ENCODE data around the gene SEC22C.
A peak's percentile ranks its signal among the peaks of the same experiment; 100 is the strongest.

Gene SEC22C

DNA sequence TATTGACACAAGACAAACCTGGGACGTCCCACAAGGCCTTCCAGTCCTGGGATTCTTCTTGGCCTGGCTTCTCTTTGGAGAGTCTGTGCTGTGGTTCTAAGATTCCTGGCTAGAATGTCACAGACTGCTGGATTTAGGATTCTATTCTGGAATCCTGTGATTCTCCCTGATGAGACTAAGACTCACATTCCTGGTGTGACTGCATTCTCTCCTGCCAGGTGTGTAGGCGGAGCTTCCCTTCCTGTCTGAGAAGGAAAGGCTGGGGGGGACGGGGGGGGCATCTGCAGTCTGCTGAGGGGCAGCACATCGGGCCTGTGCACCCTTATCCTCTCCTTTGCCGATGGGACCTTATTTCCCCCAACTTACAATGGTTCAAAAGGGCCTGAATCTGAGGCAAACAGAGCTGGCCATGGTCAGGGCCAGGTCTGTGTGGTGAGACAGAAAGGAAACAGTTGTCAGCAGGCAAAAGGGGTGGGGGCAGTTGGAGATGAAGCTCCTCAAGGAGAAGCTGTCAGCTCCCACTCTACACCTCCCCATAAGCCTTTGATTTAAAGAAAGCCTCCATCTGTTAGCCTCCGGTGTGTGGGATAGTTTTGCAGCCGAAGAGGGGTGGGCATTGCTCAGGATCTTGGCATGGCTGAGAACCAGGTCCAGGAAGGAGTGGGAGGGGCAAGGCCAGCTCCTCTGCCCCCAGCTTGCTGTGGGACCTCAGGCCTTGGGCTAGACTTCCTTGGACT lies 48.4 kb downstream of the SEC22C start:
- no peak for DNase-seq

DNA sequence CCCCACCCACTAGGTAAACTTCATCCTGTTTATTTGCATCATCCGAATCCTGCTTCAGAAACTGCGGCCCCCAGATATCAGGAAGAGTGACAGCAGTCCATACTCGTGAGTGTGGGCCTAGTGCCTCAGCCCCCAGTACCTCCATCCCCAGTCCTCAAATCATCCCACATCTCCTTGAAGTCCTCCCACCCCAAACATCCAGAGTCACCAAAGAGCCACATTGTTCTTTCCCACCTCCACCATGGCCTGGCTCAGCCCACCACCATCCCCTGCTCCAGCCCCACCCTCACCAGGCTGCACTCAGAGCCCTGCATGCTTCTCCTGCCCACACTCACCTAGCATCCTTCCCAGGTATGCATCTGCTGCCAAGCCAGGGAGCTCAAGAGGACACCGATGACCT lies 49.5 kb downstream of the SEC22C start:
- no peak for DNase-seq

DNA sequence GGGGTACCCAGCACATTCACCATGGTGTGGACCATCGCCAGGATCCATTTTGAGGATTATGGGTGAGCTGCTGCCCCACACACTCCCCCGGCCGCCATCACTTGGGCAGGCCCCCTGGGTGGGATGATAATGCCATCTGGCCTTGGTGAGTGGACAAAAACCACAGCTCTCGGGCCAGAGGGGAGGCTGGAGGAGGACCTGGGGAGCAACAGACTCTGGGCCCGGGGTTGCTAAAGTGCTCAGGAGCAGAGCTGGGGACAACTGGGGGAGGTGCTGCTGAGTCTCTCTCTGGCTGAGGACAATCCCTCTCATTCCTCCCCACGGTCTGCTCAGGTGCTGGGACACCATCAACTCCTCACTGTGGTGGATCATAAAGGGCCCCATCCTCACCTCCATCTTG lies 50.3 kb downstream of the SEC22C start:
- DNase-seq = no peak

- DNase-seq = no peak
Measured at GRCh38 chr3:42530073-42530472, 51.7 kb downstream of the SEC22C start.

DNA sequence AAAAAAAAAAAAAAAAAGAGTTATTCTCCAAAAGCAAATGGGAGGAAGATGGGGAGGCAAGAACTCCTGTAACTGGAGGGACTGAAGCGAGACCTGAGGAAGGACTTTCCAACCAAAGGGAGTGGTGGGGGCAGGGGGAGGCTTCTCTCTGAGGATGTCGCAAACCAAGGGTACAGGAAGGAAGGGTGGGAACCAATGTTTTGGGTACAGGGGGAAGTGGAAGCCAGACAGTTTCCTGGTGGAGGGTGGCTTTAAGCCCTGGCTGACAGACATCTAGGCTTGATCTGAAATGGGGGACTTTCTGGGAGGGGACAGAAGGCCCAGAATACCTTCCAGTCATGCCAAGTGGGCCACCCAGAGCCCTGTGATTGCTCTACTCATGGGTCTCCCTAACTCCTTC lies 52.3 kb downstream of the SEC22C start:
- DNase-seq = no peak

- no peak for DNase-seq
Measured at GRCh38 chr3:42527368-42527917, 54.3 kb downstream of the SEC22C start.

DNA sequence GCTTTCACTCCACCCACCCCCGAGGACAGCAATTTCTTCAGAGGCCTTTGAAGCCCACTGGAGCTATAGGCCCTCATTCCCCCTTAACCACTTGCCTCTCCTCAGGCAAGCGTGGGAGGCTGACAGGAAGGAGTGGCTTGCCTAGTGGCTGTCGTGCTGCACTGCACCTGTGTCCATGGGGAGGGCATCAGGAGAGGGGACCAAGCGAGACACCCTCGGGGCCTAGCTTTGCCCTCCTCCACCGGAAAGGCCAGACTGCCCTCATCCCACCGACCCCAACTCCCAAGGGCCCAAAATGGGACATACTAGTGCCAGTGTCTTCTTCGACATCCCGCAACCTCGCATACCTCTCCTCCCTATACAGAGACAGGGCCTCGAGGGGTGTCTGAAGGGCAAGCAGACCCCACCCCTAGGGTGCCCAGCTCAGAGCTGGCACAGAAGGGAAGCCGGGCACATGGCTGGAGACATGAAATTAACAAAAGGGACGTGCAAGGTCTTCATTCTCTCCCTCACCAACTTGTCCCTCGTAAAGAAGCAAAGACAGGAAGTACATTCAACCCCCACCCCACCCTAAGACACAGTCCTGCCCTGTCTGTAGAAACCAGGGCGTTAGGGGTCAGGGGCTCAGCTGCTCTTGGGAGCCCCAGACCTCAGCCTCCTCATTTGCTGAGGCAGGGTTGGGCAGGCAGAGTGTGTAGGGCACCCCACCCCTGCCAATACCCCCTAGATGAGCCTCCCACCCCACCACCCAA lies 55.0 kb downstream of the SEC22C start:
- peak in 3 of 4 experiments; percentile 8 to 34 (median 24) for DNase-seq

- no peak for DNase-seq
Measured at GRCh38 chr3:42525736-42526345, 55.9 kb downstream of the SEC22C start.

DNA sequence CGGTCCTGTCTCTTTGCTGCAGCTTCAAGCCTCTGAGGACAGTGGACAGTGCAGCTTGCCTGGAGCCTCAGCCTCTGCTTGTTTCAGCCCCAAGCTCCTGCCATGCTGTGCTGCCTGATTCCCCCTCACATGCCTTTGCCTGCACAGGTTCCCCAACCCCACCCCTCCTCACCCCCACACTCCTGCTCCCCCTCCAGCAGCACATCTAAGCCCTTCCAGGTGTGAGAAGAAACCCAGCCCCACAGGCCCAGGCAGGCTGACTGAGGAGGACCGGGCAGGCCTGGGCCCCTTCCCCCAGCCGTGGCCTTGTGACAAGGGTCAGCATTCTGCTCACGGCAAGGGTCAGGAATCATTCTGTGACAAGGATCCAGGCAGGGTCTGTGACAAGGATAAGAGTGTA lies 56.6 kb downstream of the SEC22C start:
- DNase-seq = no peak

GRCh38 chr3:42524751-42525150 lies 57.0 kb downstream of the SEC22C start:
- no peak for DNase-seq

DNA sequence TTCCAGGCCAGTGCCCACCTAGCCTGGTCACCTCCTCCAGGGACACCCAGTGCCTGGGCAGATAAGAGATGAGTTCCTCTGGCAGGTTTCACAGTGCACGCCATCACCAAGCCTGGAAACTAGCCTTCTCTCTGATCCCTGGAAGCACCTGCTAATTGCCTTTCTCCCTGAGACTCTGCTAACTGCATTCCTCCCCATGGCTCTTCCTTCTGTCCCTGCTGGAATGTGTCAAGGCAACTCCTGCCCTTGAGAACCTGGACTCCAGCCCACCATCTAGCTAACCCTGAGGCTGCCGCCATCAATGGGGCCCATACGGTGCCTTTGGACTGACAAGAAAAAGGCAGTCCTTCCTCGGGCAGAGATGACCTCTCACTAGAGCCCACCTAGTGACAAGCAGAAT lies 60.9 kb downstream of the SEC22C start:
- no peak for DNase-seq

- no peak for DNase-seq
Measured at GRCh38 chr3:42520336-42520735, 61.4 kb downstream of the SEC22C start.

- no peak for DNase-seq
Measured at GRCh38 chr3:42519568-42519962, 62.2 kb downstream of the SEC22C start.

GRCh38 chr3:42518800-42519567 lies 62.8 kb downstream of the SEC22C start:
- DNase-seq = peak in 1 of 4 experiments; percentile 13

- no peak for DNase-seq
Measured at GRCh38 chr3:42517117-42517516, 64.7 kb downstream of the SEC22C start.

DNA sequence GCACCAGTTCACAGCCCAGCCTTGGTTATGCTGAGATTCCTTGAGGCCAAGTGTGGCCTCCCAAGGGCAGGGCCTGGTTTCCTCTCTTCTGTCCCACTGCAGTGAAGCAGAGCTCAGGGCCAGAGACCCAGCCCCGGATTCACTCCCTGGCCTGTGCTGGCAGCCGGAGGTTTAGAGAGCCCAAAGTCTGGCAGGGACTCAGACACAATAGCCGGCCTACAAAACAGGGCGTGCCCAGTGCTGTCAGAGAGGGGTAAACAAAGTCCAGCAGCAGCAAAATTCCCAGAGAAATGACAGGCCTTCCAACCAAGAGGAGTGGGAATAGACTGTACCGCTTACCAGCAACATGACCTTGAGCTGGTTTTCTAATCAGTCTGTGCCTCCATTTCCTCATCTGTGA lies 65.3 kb downstream of the SEC22C start:
- DNase-seq = no peak

GRCh38 chr3:42515976-42516375 lies 65.8 kb downstream of the SEC22C start:
- DNase-seq = no peak

- no peak for DNase-seq
Measured at GRCh38 chr3:42515391-42515916, 66.3 kb downstream of the SEC22C start.

DNA sequence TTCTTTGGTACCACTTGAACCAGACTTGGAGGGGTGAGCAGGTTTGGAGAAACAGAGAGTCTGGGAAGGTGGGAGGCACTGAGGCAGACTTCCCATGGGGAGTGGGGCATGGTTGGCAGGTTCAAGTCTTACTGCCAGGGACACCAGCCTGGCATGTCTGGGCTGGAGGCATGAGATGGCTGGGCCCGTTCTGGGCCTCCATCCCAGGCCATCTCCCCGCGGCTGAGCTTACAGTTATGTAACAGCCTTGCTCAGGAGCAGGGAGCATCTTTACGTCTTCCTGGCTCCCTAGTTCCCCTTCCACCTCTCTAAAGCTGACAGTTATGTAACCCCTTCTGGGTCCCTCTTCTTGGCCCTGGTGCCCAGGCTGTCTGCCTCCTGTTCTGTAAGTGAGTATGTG lies 66.9 kb downstream of the SEC22C start:
- DNase-seq = no peak

GRCh38 chr3:42513521-42513920 lies 68.2 kb downstream of the SEC22C start:
- no peak for DNase-seq

DNA sequence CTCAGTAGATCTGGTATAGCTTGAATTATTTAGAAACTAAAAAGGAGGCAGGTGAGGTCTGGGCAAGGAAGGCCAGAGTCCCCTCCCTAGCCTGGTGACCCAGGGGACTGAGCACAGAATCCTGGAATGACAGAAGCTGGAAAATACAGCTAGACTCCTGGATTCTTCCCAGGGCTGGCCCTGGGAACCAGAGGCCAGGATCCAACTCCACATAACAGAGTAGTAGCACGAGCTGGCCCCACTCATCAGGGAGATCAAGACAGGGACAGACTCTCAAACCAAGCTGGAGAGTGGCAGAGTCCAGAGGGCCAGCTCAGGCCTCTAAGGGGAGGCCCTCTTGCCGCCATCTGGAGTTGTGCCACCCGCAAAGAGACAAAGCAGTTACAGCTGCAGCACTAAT lies 68.6 kb downstream of the SEC22C start:
- no peak for DNase-seq

DNA sequence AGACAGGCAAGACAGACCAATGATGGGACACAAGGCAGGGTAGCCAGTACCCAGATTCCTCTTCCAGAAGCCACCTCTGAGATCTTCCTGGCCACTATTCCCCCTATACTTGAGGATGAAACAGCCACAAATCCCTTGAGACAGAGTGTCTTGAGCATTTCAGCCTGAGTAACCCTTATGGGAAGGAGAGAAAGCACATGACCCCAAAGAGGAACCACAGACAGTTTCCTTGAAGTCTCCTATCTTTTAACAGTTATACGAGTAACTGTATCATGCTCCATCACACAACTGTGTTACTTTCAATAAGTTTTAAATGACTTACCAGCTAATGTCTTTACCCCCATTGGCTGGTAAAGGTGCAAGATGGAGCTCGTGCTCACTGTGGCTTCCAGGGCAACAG lies 70.0 kb downstream of the SEC22C start:
- DNase-seq = no peak

DNA sequence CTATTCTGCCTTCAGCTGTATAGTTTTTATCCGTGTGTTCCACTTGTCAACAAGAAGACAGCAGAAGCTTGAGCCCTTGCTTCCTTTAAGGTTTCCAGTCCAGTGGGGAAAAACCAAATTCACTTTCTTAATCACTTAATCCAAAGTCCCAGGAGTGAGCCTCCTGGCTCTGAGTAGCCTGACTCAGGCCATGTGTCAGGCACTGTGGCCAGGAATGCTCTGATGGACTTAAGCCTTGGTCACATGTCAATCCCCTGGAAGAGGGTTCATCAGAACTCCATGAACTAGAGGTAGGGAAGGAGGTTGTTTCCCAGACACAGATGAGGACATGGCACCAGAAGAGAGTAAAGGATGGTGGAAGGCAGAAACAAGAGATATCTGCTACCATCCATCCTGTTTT lies 70.6 kb downstream of the SEC22C start:
- no peak for DNase-seq
